SH-SY5Y (cell line): ENCODE results near the gene DHRS1.

Source experiments
- GATA2 ChIP-seq: IDR thresholded peaks from 2 replicates; pipeline ENCODE4 v1.6.1; 2011; ENCODE audit warnings: mild to moderate bottlenecking, low read depth, low read length
- GATA3 ChIP-seq: IDR thresholded peaks from 2 replicates; pipeline ENCODE4 v1.6.1; 2011; ENCODE audit warnings: low read depth, mild to moderate bottlenecking, low read length, moderate library complexity

The DHRS1 gene

GRCh38 chr14:24332268-24332993, 32.9 kb upstream of the DHRS1 start:
- TF ChIP-seq GATA2: no peak
- TF ChIP-seq GATA3: no peak

- TF ChIP-seq GATA2 (no peak), GATA3 (no peak)
These were observed 32.2 kb upstream of the DHRS1 start for GRCh38 chr14:24331731-24332267.

DNA sequence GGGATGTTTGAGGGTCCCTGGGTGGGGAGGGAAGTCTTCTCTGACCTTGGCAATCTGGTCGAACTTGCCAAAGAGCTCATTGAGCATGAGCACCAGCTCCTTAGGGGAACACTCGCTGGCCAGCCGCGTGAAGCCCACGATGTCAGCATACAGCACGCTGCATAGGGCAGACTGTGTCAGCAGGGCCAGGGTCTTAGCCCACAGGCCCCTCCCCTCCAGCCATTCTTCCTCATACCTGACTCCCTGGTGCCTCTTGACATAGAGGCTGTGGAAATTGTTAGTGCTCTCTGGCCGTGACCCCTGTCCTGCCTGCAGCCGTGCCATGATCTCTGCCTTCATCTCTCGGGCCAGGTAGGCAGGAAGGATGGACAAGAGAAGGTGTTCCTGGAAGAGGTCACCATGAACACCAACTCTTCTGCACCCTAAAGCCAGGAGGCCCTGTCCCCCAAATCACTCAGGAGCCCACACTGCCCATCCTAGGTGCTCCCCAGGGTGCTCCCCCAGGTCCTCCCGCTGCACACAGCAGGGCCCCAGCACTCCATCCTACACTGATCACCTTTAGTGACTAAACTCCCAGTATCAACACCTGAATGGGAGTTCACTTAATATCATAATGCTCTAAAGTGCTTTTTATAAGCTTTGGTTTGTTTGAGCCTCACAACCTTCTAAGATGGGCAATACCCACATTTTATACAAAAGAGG, 31.5 kb upstream of the DHRS1 start:
- no peak for TF ChIP-seq GATA2
- no peak for TF ChIP-seq GATA3

DNA sequence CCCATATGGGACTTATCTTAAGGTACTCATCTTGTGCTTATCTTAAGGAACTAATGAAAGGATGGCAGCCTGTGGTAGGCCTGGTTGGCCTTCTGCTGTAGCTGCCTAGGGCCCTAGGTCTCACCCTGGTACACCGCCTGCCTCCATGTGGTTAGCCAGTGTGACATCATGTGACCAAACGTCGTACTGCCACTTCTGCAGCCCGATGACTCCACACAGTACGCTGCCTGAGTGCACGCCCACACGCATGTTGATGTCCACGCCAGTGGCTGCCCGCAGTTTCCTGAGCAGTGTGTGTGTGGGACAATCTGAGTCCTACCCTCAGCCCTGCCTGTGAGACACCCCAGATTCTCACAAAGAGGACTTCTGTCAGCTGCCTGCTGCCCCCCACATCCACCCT, 30.2 kb upstream of the DHRS1 start:
- TF ChIP-seq GATA3 (no peak), GATA2 (no peak)

DNA sequence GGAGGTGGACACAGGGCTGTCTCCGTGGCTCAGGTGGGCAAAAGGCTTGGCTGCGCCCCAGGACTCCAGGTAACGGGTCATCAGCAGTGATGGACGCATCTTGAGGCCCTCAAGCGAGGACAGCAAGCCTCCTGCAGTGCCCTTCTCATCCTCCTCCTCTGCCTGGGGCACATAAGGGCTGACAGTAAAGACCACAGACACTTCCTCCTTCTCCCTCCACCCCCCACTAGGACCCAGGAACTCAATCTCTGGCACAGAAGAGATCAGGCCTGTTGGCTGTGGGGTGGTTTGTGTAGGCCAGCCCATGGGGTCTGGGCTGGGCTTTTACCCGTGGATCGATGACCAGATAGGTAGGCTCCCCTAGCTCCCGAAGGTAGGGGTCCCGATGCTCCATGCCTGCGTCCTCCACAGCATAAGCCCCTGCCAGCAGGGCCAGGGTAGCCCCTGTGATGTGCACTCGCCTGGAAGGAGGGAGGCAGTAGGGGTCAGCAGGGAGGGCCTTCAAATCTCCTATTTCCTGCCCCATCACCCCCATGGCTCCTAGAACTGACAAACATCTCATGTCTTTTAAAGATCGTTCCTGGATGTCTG, 29.6 kb upstream of the DHRS1 start:
- TF ChIP-seq GATA2 (no peak), GATA3 (no peak)

- TF ChIP-seq GATA2 (no peak), GATA3 (no peak)
These were observed 27.7 kb upstream of the DHRS1 start for GRCh38 chr14:24327303-24327702.

- TF ChIP-seq GATA3 (no peak), GATA2 (no peak)
These were observed 26.4 kb upstream of the DHRS1 start for GRCh38 chr14:24325963-24326362.

GRCh38 chr14:24325041-24325530, 25.5 kb upstream of the DHRS1 start:
- TF ChIP-seq GATA2: no peak
- TF ChIP-seq GATA3: no peak

DNA sequence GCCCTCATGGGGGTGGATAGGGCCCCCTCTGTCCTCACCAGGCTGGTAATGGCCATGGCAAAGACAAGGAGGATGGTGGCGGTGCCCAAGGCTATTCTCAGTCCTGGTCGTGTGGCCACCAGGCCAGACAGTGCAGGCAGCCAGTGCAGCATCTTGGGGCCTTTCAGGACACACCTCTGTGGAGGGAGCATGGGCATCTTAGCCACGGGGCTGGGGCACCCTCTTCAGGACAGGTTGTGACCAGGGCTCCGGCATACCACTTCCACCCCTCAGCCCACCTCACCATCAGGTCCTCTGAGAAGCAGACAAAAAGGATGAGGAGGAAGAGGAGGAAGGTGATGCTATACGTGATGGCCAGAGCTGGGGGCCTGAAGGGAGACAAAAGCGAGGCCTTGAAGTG, 24.4 kb upstream of the DHRS1 start:
- TF ChIP-seq GATA2: no peak
- TF ChIP-seq GATA3: no peak

- no peak for TF ChIP-seq GATA2
- TF ChIP-seq GATA3: no peak
These were observed 23.8 kb upstream of the DHRS1 start for GRCh38 chr14:24323341-24323740.

DNA sequence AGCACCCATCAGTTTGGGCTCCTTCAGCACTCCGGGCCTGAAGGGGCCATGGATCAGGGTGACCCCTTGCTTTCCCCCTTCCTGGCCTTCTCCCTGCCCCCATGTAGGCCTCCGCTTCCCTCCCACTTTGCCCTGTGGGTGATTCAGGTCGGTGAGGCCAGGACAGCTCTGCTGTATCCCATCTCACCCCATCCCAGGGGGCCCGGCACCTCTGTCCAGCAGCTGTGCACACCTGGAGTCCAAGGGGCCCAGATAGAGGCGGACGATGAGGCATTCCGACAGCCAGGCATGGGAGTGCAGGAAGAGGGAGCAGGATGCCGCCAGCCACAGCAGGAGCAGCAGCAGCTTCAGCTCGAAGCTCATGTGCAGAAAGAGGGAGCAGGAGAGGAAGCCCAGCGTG, 23.1 kb upstream of the DHRS1 start:
- TF ChIP-seq GATA3 (no peak), GATA2 (no peak)

DNA sequence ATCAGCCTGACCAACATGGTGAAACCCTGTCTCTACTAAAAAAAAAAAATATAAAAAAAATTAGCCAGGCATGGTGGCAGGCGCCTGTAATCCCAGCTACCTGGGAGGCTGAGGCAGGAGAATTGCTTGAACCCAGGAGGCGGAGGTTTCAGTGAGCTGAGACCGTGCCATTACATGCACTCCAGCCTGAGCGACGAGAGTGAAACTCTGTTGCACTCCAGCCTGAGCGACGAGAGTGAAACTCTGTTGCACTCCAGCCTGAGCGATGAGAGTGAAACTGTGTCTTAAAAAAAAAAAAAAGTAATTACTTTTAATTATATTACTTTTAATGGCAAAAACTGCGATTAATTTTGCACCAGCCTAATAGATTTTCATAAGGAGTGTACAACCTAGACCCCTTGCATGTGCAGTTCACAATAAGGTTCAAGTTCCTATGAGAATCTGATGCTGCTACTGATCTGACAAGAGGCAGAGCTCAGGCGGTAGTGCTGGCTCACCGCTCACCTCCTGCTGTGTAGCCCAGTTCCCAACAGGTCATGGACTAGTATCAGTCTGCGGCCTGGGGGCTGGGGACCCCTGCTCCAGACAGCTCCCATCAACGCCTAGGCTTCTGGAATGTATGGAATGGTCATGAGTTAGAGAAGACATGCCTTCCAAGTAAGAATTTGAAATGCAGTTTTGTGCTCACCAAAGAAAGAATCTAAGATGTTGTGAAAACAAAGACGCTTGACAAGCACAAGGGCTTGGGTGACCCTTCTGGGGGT, 21.8 kb upstream of the DHRS1 start:
- TF ChIP-seq GATA3 (no peak), GATA2 (no peak)

GRCh38 chr14:24317141-24317928, 17.8 kb upstream of the DHRS1 start:
- TF ChIP-seq GATA3 (no peak), GATA2 (no peak)
